ENCODE measurements around the gene LAMA1. TPM values are rescaled to one million over a fixed set of nuclear protein-coding genes. Genes with fewer than 3 reads are reported as not detected.
"Not testable (repeated sequence)": the region's sequence is repeated elsewhere in the genome, so short reads cannot be mapped to it uniquely, and the experiment has no call there.

The LAMA1 gene
- total RNA-seq, 4 donors from 2014 or later = 1.2 to 3.0 (median 1.9) TPM

- WGBS, 2 donors = 86 to 95% methylated on average over 3 of the region's 3 CpGs
- H3K4me1 ChIP-seq = no peaks in the 10 kb centered on the region
- TF ChIP-seq CTCF (IDR thresholded peaks at IDR 0.05) (no peak), POLR2A (IDR thresholded peaks at IDR 0.05) (no peak), EP300 (IDR thresholded peaks at IDR 0.05) (no peak)
- H3K27ac ChIP-seq = no peak overlapping the region
- H3K36me3 ChIP-seq = no peaks in the 10 kb centered on the region
- no peak overlapping the region for H3K4me3 ChIP-seq
- H3K9me3 ChIP-seq = no peaks in the 10 kb centered on the region
- DNase-seq (ENCODE audit: low spot score in 2 of 2) = no peak
- no peaks in the 10 kb centered on the region for H3K27me3 ChIP-seq
Measured at GRCh38 chr18:6942742-6943141, 174.9 kb downstream of the LAMA1 start.

- no peaks in the 10 kb centered on the region for H3K4me1 ChIP-seq
- H3K27me3 ChIP-seq = no peaks in the 10 kb centered on the region
- DNase-seq (ENCODE audit: low spot score in 2 of 2) = no peak
- H3K36me3 ChIP-seq = no peaks in the 10 kb centered on the region
- no peak overlapping the region for H3K4me3 ChIP-seq
- WGBS, 2 donors = 59 to 60% methylated on average over 11 of the region's 11 CpGs
- no peaks in the 10 kb centered on the region for H3K9me3 ChIP-seq
- TF ChIP-seq POLR2A (IDR thresholded peaks at IDR 0.05) = no peak
- TF ChIP-seq CTCF (IDR thresholded peaks at IDR 0.05) = no peak
- TF ChIP-seq EP300 (IDR thresholded peaks at IDR 0.05) = no peak
- H3K27ac ChIP-seq = no peak overlapping the region
Measured at GRCh38 chr18:6941996-6942395, 175.6 kb downstream of the LAMA1 start.

GRCh38 chr18:6940451-6940850 lies 177.1 kb downstream of the LAMA1 start:
- Histone ChIP-seq H3K27me3 (no peaks in the 10 kb centered on the region), H3K4me1 (no peaks in the 10 kb centered on the region), H3K9me3 (no peaks in the 10 kb centered on the region), H3K4me3 (no peak overlapping the region), H3K27ac (no peak overlapping the region), H3K36me3 (no peaks in the 10 kb centered on the region)
- no peak for TF ChIP-seq CTCF (IDR thresholded peaks at IDR 0.05)
- no peak for TF ChIP-seq EP300 (IDR thresholded peaks at IDR 0.05)
- TF ChIP-seq POLR2A (IDR thresholded peaks at IDR 0.05) = no peak
- WGBS, 2 donors = 78 to 88% methylated on average over 9 of the region's 9 CpGs
- DNase-seq (ENCODE audit: low spot score in 2 of 2) = no peak

- 67 to 73% methylated on average over 4 of the region's 4 CpGs for WGBS, 2 donors
- H3K4me1 ChIP-seq = no peaks in the 10 kb centered on the region
- H3K9me3 ChIP-seq = no peaks in the 10 kb centered on the region
- TF ChIP-seq POLR2A (IDR thresholded peaks at IDR 0.05) (no peak), CTCF (IDR thresholded peaks at IDR 0.05) (no peak), EP300 (IDR thresholded peaks at IDR 0.05) (no peak)
- no peaks in the 10 kb centered on the region for H3K27me3 ChIP-seq
- H3K27ac ChIP-seq = no peak overlapping the region
- no peaks in the 10 kb centered on the region for H3K36me3 ChIP-seq
- H3K4me3 ChIP-seq = no peak overlapping the region
- DNase-seq (ENCODE audit: low spot score in 2 of 2) = no peak
Measured at GRCh38 chr18:6939972-6940371, 177.6 kb downstream of the LAMA1 start.

- not testable (repeated sequence) for H3K27ac ChIP-seq; H3K9me3 ChIP-seq; H3K4me3 ChIP-seq; H3K4me1 ChIP-seq; H3K36me3 ChIP-seq; DNase-seq (ENCODE audit: low spot score in 2 of 2); H3K27me3 ChIP-seq
- 81 to 88% methylated on average over 2 of the region's 2 CpGs for WGBS, 2 donors
Measured at GRCh38 chr18:6938403-6938802, 179.2 kb downstream of the LAMA1 start.

GRCh38 chr18:6938003-6938402 lies 179.6 kb downstream of the LAMA1 start:
- TF ChIP-seq EP300 (IDR thresholded peaks at IDR 0.05) = no peak
- TF ChIP-seq CTCF (IDR thresholded peaks at IDR 0.05) = no peak
- no peak for TF ChIP-seq POLR2A (IDR thresholded peaks at IDR 0.05)
- Histone ChIP-seq H3K9me3 (no peaks in the 10 kb centered on the region), H3K4me1 (no peaks in the 10 kb centered on the region), H3K27ac (no peak overlapping the region), H3K4me3 (no peak overlapping the region), H3K27me3 (no peaks in the 10 kb centered on the region), H3K36me3 (no peaks in the 10 kb centered on the region)
- WGBS, 2 donors = 74 to 78% methylated on average over 7 of the region's 7 CpGs
- no peak for DNase-seq (ENCODE audit: low spot score in 2 of 2)

Measured in tibial nerve (tissue), 4 donors.